Measurements from ENCODE around the gene ILF3. TPM values are rescaled to one million over a fixed set of nuclear protein-coding genes. Genes with fewer than 3 reads are reported as not detected.

The ILF3 gene
- total RNA-seq, 2 experiments from 2014 or later = 308 to 553 TPM

GRCh38 chr19:10695401-10696398 is 41.6 kb downstream of the ILF3 start:
- no peak overlapping the region for H3K4me2 ChIP-seq (ENCODE audit: low read length)
- no peaks in the 10 kb centered on the region for H3K9me2 ChIP-seq (ENCODE audit: insufficient read depth, low read length)
- BruUV-seq (replicated peaks) = no TSS peak
- H3K4me3 ChIP-seq (ENCODE audit: low read depth, low read length, poor library complexity, severe bottlenecking) = no peak overlapping the region
- intact Hi-C loops (cut with micrococcal nuclease; ENCODE audit: unreplicated experiment) = no loop called here
- peaks cover 7% of the 10 kb centered on the region for H3K4me1 ChIP-seq (ENCODE audit: insufficient read depth, low read length, poor library complexity, severe bottlenecking)
- ChIA-PET CTCF (ENCODE audit: unreplicated experiment) (no interaction called here), POLR2A (interaction anchor here (0.6 kb wide), 1 partner anchor 195 kb away, joined by 3 read pairs; no protein-coding TSS in a partner anchor)
- H3K79me2 ChIP-seq (ENCODE audit: insufficient read depth, low read depth, low read length) = no peaks in the 10 kb centered on the region
- H4K20me1 ChIP-seq (ENCODE audit: insufficient read depth, low read length) = no peaks in the 10 kb centered on the region
- no peaks in the 10 kb centered on the region for H3K9me3 ChIP-seq (ENCODE audit: low read length)
- no peak overlapping the region for H3K27ac ChIP-seq (ENCODE audit: low read depth, low read length, poor library complexity, severe bottlenecking)
- DNase-seq (ENCODE audit: low spot score) = peak; percentile 78
- TF ChIP-seq EZH2phosphoT487 (IDR thresholded peaks at IDR 0.05; ENCODE audit: borderline replicate concordance, low read depth, low read length) = no peak
- no peak for TF ChIP-seq CTCF (conservative IDR thresholded peaks at IDR 0.05; ENCODE audit: low read length)
- no peak overlapping the region for H2AFZ ChIP-seq (ENCODE audit: low read length)
- H3K36me3 ChIP-seq (ENCODE audit: insufficient read depth, low read length) = peaks cover 26% of the 10 kb centered on the region

DNA sequence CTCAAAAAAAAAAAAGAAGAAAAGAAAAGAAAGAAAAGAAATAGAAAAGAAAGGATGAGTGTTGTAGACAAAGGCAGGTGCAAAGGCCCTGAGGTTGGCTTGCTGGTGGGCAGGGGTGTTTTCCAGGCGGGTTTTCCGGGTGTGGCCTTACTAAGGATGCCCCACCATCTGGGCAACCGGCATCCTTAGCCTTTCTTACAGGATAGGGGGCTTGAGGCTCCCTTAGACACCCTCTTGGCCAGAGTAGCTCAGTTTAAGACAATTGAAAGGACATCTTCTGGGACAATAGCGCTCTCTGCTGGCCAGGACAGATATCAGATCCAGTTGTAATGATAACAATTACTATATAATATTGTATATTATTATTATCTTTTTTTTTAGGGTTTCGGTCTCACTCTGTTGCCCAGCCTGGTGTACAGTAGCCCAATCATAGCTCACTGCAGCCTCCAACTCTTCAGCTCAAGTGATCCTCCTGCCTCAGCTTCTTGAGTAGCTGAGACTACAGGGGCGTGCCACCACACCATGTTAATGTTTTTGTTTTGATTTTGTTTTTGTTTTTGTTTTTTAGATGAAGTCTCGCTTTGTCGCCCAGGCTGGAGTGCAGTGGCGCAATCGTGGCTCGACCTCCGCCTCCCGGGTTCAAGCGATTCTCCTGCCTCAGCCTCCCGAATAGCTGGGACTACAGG is 45.6 kb downstream of the ILF3 start:
- TF ChIP-seq CTCF (conservative IDR thresholded peaks at IDR 0.05; ENCODE audit: low read length) = peak; percentile 84
- no peak for TF ChIP-seq EZH2phosphoT487 (IDR thresholded peaks at IDR 0.05; ENCODE audit: borderline replicate concordance, low read depth, low read length)
- H3K4me2 ChIP-seq (ENCODE audit: low read length) = peak overlapping the region; percentile 83

More for the DNA sequence above, 45.6 kb downstream of the ILF3 start:
- intact Hi-C loops (cut with micrococcal nuclease; ENCODE audit: unreplicated experiment) = loop anchor here (1.0 to 2.0 kb wide), 5 partner anchors 45 to 189 kb away; partner anchors contain the start of gene ILF3
- Histone ChIP-seq H4K20me1 (ENCODE audit: insufficient read depth, low read length) (no peaks in the 10 kb centered on the region), H2AFZ (ENCODE audit: low read length) (peak overlapping the region; percentile 18; the same call in 1 of the 2 replicates), H3K9me2 (ENCODE audit: insufficient read depth, low read length) (no peaks in the 10 kb centered on the region), H3K36me3 (ENCODE audit: insufficient read depth, low read length) (peaks cover 14% of the 10 kb centered on the region), H3K27ac (ENCODE audit: low read depth, low read length, poor library complexity, severe bottlenecking) (no peak overlapping the region), H3K79me2 (ENCODE audit: insufficient read depth, low read depth, low read length) (peaks cover 7% of the 10 kb centered on the region; the same call in 1 of the 2 replicates), H3K4me1 (ENCODE audit: insufficient read depth, low read length, poor library complexity, severe bottlenecking) (peaks cover 14% of the 10 kb centered on the region), H3K9me3 (ENCODE audit: low read length) (no peaks in the 10 kb centered on the region), H3K4me3 (ENCODE audit: low read depth, low read length, poor library complexity, severe bottlenecking) (no peak overlapping the region)
- peak; percentile 85 for DNase-seq (ENCODE audit: low spot score)
- ChIA-PET POLR2A (interaction anchor here (0.5 to 1.7 kb wide), 3 partner anchors 25 to 130 kb away, joined by 3 to 9 read pairs (median 6); no protein-coding TSS in a partner anchor), CTCF (ENCODE audit: unreplicated experiment) (interaction anchor here (0.7 to 1.7 kb wide), 4 partner anchors 98 to 187 kb away, joined by 3 to 24 read pairs (median 3); no protein-coding TSS in a partner anchor)
- no TSS peak for BruUV-seq (replicated peaks)

Measured in OCI-LY7 (cell line).